ENCODE data around the gene HAAO.
A peak's percentile ranks its signal among the peaks of the same experiment; 100 is the strongest.

The HAAO gene

DNA sequence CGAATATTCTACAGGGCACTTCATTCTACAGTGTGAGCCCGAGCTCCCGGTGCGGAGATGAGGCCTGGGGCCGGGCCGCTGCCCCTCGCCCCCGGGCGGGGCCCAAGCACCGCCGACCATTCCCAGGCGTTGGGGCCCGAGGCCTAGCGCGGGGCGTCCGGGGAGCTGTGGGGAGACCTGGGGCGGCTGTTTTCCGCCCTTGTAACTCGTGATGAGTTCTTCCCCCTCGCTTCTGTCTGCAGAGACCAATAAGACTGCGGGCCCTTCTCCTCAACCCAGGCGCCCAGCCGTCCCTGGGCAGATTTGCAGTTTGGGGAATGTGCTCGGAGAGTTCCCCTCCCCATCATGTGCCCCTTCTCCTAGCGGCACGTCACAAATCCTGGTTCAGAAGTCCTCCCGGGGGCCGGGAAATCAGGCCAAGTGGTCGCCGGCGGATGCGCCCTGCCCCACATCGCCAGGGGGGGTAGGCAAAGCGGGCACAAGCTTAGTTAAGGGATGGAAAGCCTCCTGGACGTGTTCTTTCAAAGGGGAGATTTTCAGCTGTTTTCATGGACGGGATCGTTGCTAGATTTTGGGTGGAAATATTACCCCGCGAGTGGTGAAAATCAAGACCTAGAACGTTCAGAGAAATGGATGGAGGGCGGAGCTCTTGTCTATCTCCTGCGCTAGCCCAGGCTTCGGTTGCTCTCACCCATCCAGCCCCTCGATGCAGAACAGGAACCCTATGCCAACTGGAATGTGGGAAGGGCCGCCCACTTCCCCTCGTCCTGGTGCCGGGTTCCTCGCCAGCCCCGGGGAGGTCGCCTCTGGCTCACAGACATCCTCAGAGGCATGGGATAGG is 18.8 kb upstream of the HAAO start:
- no peak for TF ChIP-seq NFIC (IDR thresholded peaks at IDR 0.05)
- TF ChIP-seq CREB1 (IDR thresholded peaks at IDR 0.05; ENCODE audit: low read depth) = no peak
- TF ChIP-seq, protein P1, sequence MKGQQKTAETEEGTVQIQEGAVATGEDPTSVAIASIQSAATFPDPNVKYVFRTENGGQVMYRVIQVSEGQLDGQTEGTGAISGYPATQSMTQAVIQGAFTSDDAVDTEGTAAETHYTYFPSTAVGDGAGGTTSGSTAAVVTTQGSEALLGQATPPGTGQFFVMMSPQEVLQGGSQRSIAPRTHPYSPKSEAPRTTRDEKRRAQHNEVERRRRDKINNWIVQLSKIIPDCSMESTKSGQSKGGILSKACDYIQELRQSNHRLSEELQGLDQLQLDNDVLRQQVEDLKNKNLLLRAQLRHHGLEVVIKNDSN (IDR thresholded peaks at IDR 0.05) = no peak
- no peak for TF ChIP-seq FOXM1 (IDR thresholded peaks at IDR 0.05; ENCODE audit: borderline replicate concordance, low read depth)
- TF ChIP-seq CEBPB (IDR thresholded peaks at IDR 0.05) = no peak
- TF ChIP-seq YY1 (IDR thresholded peaks at IDR 0.05; ENCODE audit: low read depth) = no peak
- TF ChIP-seq, protein P2, sequence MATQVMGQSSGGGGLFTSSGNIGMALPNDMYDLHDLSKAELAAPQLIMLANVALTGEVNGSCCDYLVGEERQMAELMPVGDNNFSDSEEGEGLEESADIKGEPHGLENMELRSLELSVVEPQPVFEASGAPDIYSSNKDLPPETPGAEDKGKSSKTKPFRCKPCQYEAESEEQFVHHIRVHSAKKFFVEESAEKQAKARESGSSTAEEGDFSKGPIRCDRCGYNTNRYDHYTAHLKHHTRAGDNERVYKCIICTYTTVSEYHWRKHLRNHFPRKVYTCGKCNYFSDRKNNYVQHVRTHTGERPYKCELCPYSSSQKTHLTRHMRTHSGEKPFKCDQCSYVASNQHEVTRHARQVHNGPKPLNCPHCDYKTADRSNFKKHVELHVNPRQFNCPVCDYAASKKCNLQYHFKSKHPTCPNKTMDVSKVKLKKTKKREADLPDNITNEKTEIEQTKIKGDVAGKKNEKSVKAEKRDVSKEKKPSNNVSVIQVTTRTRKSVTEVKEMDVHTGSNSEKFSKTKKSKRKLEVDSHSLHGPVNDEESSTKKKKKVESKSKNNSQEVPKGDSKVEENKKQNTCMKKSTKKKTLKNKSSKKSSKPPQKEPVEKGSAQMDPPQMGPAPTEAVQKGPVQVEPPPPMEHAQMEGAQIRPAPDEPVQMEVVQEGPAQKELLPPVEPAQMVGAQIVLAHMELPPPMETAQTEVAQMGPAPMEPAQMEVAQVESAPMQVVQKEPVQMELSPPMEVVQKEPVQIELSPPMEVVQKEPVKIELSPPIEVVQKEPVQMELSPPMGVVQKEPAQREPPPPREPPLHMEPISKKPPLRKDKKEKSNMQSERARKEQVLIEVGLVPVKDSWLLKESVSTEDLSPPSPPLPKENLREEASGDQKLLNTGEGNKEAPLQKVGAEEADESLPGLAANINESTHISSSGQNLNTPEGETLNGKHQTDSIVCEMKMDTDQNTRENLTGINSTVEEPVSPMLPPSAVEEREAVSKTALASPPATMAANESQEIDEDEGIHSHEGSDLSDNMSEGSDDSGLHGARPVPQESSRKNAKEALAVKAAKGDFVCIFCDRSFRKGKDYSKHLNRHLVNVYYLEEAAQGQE (IDR thresholded peaks at IDR 0.05; ENCODE audit: low read depth) = no peak
- no peak for TF ChIP-seq TCF12 (IDR thresholded peaks at IDR 0.05; ENCODE audit: low read depth)
- TF ChIP-seq TAF1 (IDR thresholded peaks at IDR 0.05; ENCODE audit: low read depth) = no peak
- TF ChIP-seq ZBTB7A (IDR thresholded peaks at IDR 0.05; ENCODE audit: low read depth) = no peak
- TF ChIP-seq EGR1 (IDR thresholded peaks at IDR 0.05) = no peak

DNA sequence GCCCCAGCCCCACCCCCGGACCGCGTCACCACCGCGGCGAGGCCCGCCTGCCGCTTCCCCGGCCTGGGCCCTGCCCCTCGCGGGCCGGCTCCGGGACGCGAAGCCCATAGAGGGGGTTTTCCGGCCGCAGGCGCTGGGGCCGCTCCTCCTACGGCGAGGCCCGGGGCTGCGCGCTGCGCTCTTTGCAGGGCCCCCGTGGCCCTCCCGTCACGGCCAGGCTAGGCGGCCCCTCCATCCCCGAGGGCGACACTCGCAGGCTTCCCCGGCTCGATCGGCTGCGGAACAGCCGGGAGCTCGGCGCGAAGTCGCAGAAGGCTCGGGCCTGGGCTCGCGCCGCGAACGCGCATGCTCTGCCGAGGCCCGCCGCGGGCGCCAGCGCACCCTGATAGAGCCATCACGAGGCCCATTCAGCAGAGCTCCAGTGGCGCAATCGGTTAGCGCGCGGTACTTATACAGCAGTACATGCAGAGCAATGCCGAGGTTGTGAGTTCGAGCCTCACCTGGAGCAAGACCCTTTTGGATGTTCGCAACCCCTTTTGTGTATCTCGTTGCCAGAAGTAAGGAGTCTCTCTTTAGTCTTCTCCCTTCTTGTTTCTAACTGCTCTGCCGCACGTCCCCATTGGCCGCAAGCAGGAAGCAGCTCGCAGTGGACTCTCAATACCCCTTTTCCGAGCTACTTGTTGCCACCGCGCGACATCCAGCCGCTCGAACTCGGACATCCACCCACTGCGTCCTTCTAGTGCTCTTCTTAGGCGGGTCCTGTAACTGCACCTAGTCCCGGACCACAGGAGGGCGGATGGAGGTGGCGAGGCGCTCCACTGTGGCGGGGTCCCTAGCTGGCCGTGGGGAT is 18.0 kb upstream of the HAAO start:
- peak; percentile 11; the same call in 1 of the 2 replicates for TF ChIP-seq RAD21 (IDR thresholded peaks at IDR 0.05; ENCODE audit: low read depth)
- peak; percentile 95 for TF ChIP-seq TEAD4 (IDR thresholded peaks at IDR 0.05)
- TF ChIP-seq, protein P3, sequence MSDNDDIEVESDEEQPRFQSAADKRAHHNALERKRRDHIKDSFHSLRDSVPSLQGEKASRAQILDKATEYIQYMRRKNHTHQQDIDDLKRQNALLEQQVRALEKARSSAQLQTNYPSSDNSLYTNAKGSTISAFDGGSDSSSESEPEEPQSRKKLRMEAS (IDR thresholded peaks at IDR 0.05) = peak; percentile 85
- no peak; the same call in 1 of the 2 replicates for TF ChIP-seq NFIC (IDR thresholded peaks at IDR 0.05)
- no peak for TF ChIP-seq FOXM1 (IDR thresholded peaks at IDR 0.05; ENCODE audit: borderline replicate concordance, low read depth)
- no peak for TF ChIP-seq EGR1 (IDR thresholded peaks at IDR 0.05)
- 0 out of 2 replicates have a peak, but pooled peaks have one; percentile 5 for TF ChIP-seq TAF1 (IDR thresholded peaks at IDR 0.05; ENCODE audit: low read depth)
- TF ChIP-seq CREB1 (IDR thresholded peaks at IDR 0.05; ENCODE audit: low read depth) = no peak
- TF ChIP-seq TCF12 (IDR thresholded peaks at IDR 0.05; ENCODE audit: low read depth) = peak; percentile 55; the same call in 1 of the 2 replicates
- TF ChIP-seq YY1 (IDR thresholded peaks at IDR 0.05; ENCODE audit: low read depth) = peak; percentile 60; the same call in 1 of the 2 replicates
- peak; percentile 90 for TF ChIP-seq CEBPB (IDR thresholded peaks at IDR 0.05)
- TF ChIP-seq, protein P2 (IDR thresholded peaks at IDR 0.05; ENCODE audit: low read depth) = no peak
- no peak for TF ChIP-seq EP300 (IDR thresholded peaks at IDR 0.05; ENCODE audit: borderline replicate concordance)
- no peak for TF ChIP-seq ZBTB7A (IDR thresholded peaks at IDR 0.05; ENCODE audit: low read depth)
- TF ChIP-seq, protein P1 (IDR thresholded peaks at IDR 0.05) = 0 out of 2 replicates have a peak, but pooled peaks have one; percentile 36

DNA sequence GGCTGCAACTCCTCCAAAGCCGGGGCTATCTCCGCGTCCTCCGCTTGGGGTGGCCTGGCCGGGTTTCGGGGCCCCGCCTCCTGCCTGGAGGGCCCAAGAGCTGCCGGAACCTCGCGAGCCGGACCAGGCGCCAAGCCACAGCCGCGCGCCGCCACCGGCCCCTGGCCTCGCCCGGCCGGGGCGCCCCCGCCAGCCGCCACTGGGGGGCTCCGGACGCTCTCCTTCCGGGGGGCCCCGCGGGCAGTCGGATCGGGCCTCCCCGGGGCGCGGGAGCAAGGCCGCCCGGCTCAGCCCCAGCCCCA is 17.4 kb upstream of the HAAO start:
- TF ChIP-seq CEBPB (IDR thresholded peaks at IDR 0.05) (no peak), CREB1 (IDR thresholded peaks at IDR 0.05; ENCODE audit: low read depth) (no peak), YY1 (IDR thresholded peaks at IDR 0.05; ENCODE audit: low read depth) (no peak), TAF1 (IDR thresholded peaks at IDR 0.05; ENCODE audit: low read depth) (peak; percentile 13; the same call in 1 of the 2 replicates), TCF12 (IDR thresholded peaks at IDR 0.05; ENCODE audit: low read depth) (no peak), NFIC (IDR thresholded peaks at IDR 0.05) (no peak)
- TF ChIP-seq, protein P1 (IDR thresholded peaks at IDR 0.05) = no peak
- TF ChIP-seq, protein P2 (IDR thresholded peaks at IDR 0.05; ENCODE audit: low read depth) = no peak
